Gastroesophageal sphincter (tissue), 3 donors: ENCODE data around the gene RBBP8NL.

Source experiments
- POLR2A ChIP-seq, 2 donors: fragments of 450-650 bp; IDR thresholded peaks; one replicate each; pipeline ENCODE4 v1.6.1; 2017; ENCODE audit warnings: antibody characterized with exemption in 2 of 2, mild to moderate bottlenecking in 2 of 2, moderate library complexity in 1 of 2
- POLR2AphosphoS5 ChIP-seq: sonication (generic); formaldehyde crosslinking; IDR thresholded peaks from one replicate; pipeline ENCODE4 v1.6.1; 2017; ENCODE audit warnings: antibody characterized with exemption
- TF ChIP-seq, protein P1 (sequence below), 4 experiments: fragments of 200-600 bp in 2 of 4; fragments of 450-650 bp in 2 of 4; sonication (generic) in 1 of 4; IDR thresholded peaks; one replicate each; pipeline ENCODE4 v1.5.1; 2017 to 2019; ENCODE audit warnings: antibody characterized with exemption in 4 of 4, mild to moderate bottlenecking in 2 of 4, moderate library complexity in 2 of 4

DNA sequence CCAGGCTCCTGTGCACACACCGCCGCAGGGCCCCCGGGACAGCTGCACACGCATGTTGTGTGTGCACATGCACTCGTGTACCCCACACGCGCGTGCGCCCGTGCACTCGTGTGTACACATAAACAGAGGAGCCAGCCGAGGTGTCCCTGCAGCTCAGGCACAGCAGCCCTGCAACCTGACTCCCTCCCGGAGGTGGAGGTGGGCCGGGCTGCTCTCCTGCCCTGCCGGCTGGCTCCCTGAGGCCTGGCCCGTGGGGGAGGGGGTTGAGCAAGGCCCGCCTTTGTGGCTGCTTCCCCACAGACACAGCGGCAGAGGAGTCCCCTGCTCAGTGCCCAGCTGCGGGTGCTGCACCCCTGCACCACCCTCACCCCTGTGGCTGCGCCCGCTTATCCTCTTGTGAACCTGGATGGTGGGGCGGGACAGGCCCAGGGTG lies 624 bp downstream of the RBBP8NL start:
- TF ChIP-seq, protein P1, sequence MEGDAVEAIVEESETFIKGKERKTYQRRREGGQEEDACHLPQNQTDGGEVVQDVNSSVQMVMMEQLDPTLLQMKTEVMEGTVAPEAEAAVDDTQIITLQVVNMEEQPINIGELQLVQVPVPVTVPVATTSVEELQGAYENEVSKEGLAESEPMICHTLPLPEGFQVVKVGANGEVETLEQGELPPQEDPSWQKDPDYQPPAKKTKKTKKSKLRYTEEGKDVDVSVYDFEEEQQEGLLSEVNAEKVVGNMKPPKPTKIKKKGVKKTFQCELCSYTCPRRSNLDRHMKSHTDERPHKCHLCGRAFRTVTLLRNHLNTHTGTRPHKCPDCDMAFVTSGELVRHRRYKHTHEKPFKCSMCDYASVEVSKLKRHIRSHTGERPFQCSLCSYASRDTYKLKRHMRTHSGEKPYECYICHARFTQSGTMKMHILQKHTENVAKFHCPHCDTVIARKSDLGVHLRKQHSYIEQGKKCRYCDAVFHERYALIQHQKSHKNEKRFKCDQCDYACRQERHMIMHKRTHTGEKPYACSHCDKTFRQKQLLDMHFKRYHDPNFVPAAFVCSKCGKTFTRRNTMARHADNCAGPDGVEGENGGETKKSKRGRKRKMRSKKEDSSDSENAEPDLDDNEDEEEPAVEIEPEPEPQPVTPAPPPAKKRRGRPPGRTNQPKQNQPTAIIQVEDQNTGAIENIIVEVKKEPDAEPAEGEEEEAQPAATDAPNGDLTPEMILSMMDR (IDR thresholded peaks at IDR 0.05), result no peak
- TF ChIP-seq POLR2AphosphoS5 (no peak), POLR2A (IDR thresholded peaks at IDR 0.05) (no peak)
